ENCODE data around the gene IRS1.
A peak's percentile ranks its signal among the peaks of the same experiment; 100 is the strongest.

IRS1 gene

GRCh38 chr2:226756131-226756530 lies 43.5 kb downstream of the IRS1 start:
- no peak for DNase-seq (ENCODE audit: low spot score)

- DNase-seq (ENCODE audit: low spot score), result no peak
Measured at GRCh38 chr2:226755631-226756030, 44.0 kb downstream of the IRS1 start.

- no peak for DNase-seq (ENCODE audit: low spot score)
Measured at GRCh38 chr2:226754821-226755604, 44.6 kb downstream of the IRS1 start.

- no peak for DNase-seq (ENCODE audit: low spot score)
Measured at GRCh38 chr2:226752887-226753286, 46.7 kb downstream of the IRS1 start.

GRCh38 chr2:226747288-226747687 lies 52.3 kb downstream of the IRS1 start:
- no peak for DNase-seq (ENCODE audit: low spot score)

- DNase-seq (ENCODE audit: low spot score), result no peak
Measured at GRCh38 chr2:226746196-226746800, 53.3 kb downstream of the IRS1 start.

- no peak for DNase-seq (ENCODE audit: low spot score)
Measured at GRCh38 chr2:226743915-226744314, 55.7 kb downstream of the IRS1 start.

GRCh38 chr2:226742347-226742746 lies 57.3 kb downstream of the IRS1 start:
- DNase-seq (ENCODE audit: low spot score), result peak; percentile 15

- no peak for DNase-seq (ENCODE audit: low spot score)
Measured at GRCh38 chr2:226740039-226740648, 59.5 kb downstream of the IRS1 start.

GRCh38 chr2:226739545-226740030 lies 60.0 kb downstream of the IRS1 start:
- DNase-seq (ENCODE audit: low spot score), result no peak

GRCh38 chr2:226738821-226739544 lies 60.6 kb downstream of the IRS1 start:
- DNase-seq (ENCODE audit: low spot score), result no peak

- DNase-seq (ENCODE audit: low spot score), result no peak
Measured at GRCh38 chr2:226738191-226738820, 61.3 kb downstream of the IRS1 start.

- no peak for DNase-seq (ENCODE audit: low spot score)
Measured at GRCh38 chr2:226736382-226736781, 63.2 kb downstream of the IRS1 start.

- DNase-seq (ENCODE audit: low spot score), result no peak
Measured at GRCh38 chr2:226733927-226734564, 65.6 kb downstream of the IRS1 start.

GRCh38 chr2:226733189-226733858 lies 66.3 kb downstream of the IRS1 start:
- no peak for DNase-seq (ENCODE audit: low spot score)

- DNase-seq (ENCODE audit: low spot score), result no peak
Measured at GRCh38 chr2:226732478-226733188, 67.0 kb downstream of the IRS1 start.

GRCh38 chr2:226730481-226730880 lies 69.1 kb downstream of the IRS1 start:
- DNase-seq (ENCODE audit: low spot score), result peak; percentile 35

GRCh38 chr2:226728996-226729395 lies 70.6 kb downstream of the IRS1 start:
- no peak for DNase-seq (ENCODE audit: low spot score)

- DNase-seq (ENCODE audit: low spot score), result no peak
Measured at GRCh38 chr2:226727251-226727650, 72.4 kb downstream of the IRS1 start.

- no peak for DNase-seq (ENCODE audit: low spot score)
Measured at GRCh38 chr2:226726546-226726945, 73.1 kb downstream of the IRS1 start.

Measured in AG08395 (cell line).